Measurements from ENCODE around the gene SWI5. TPM values are rescaled to one million over a fixed set of nuclear protein-coding genes. Genes with fewer than 3 reads are reported as not detected.
A peak's percentile ranks its signal among the peaks of the same experiment; 100 is the strongest.

Gene SWI5
- total RNA-seq, 2 donors from 2014 or later = 33.4 to 46.9 TPM

DNA sequence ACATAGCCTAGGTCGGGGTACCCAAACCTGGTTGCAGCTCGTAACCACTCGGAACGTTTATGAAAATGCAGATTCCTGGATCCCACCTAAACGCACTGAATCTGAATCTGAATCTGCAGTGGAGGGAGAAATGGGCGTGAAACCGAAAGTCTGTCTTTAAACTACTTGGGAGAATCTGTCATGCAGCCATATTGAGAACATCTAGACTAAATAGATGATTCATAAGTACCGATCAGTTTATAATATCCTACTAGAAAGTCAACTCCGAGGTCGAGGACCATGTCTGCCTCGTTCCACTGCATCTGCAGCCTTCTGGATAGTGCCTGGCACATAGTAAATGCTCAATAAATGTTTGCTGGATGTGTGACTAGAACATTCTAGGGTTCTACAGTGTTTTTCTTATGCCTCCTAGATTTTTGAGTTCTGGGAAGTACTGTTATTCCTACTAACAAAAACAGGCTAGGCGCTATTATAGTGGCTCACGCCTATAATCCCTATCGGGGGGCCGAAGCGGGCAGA is 47.2 kb downstream of the SWI5 start:
- H3K4me3 Mint-ChIP-seq = peak overlapping the region; percentile 93
- peak overlapping the region; percentile 93 for H3K27ac ChIP-seq (ENCODE audit: low read depth, low read length)
- DNase-seq = no peak
- H3K27me3 Mint-ChIP-seq (ENCODE audit: insufficient read depth) = no peaks in the 10 kb centered on the region
- WGBS, 2 experiments (ENCODE audit: insufficient coverage in 1 of 2, insufficient read length in 1 of 2) = 32 to 34% methylated on average over 15 to 16 of the region's 16 CpGs
- peaks cover 17% of the 10 kb centered on the region for H3K36me3 ChIP-seq (ENCODE audit: control insufficient read depth, insufficient read depth, low read length)
- H3K36me3 Mint-ChIP-seq (ENCODE audit: low read depth) = peaks cover 23% of the 10 kb centered on the region
- peaks cover 5% of the 10 kb centered on the region for H3K4me1 Mint-ChIP-seq
- H3K9ac ChIP-seq (ENCODE audit: extremely low read depth, low read length, poor library complexity, severe bottlenecking) = peak overlapping the region; percentile 72
- no peaks in the 10 kb centered on the region for H3K27me3 ChIP-seq (ENCODE audit: control insufficient read depth, insufficient read depth, low read length, poor library complexity, severe bottlenecking)
- H3K4me3 ChIP-seq (ENCODE audit: low read length) = peak overlapping the region; percentile 95
- no peaks in the 10 kb centered on the region for H3K9me3 Mint-ChIP-seq
- no peaks in the 10 kb centered on the region for H3K4me1 ChIP-seq (ENCODE audit: control insufficient read depth, insufficient read depth, low read length)
- TF ChIP-seq, protein P1, sequence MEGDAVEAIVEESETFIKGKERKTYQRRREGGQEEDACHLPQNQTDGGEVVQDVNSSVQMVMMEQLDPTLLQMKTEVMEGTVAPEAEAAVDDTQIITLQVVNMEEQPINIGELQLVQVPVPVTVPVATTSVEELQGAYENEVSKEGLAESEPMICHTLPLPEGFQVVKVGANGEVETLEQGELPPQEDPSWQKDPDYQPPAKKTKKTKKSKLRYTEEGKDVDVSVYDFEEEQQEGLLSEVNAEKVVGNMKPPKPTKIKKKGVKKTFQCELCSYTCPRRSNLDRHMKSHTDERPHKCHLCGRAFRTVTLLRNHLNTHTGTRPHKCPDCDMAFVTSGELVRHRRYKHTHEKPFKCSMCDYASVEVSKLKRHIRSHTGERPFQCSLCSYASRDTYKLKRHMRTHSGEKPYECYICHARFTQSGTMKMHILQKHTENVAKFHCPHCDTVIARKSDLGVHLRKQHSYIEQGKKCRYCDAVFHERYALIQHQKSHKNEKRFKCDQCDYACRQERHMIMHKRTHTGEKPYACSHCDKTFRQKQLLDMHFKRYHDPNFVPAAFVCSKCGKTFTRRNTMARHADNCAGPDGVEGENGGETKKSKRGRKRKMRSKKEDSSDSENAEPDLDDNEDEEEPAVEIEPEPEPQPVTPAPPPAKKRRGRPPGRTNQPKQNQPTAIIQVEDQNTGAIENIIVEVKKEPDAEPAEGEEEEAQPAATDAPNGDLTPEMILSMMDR (conservative IDR thresholded peaks at IDR 0.05) = no peak
- H3K27ac Mint-ChIP-seq = peak overlapping the region; percentile 81
- H3K9me3 ChIP-seq (ENCODE audit: control insufficient read depth, low read length) = no peaks in the 10 kb centered on the region

DNA sequence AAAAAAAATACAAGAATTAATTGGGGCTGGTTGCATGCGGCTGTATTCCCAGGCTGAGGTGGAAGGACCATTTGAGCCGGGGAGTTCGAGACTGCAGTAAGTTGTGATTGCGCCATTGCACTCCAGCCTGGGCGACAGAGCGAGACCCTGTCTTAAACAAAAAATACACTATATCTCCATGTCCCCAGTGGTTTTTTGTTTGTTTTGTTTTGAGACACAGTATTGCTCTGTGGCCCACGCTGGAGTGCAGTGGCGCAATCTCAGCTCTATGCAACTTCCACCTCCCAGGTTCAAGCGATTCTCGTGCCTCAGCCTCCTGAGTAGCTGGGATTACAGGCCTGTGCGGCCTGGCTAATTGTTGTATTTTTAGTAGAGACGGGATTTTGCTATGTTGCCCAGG is 47.7 kb downstream of the SWI5 start:
- Histone ChIP-seq H3K36me3 (ENCODE audit: control insufficient read depth, insufficient read depth, low read length) (peaks cover 17% of the 10 kb centered on the region), H3K9me3 (ENCODE audit: control insufficient read depth, low read length) (no peaks in the 10 kb centered on the region), H3K27me3 (ENCODE audit: control insufficient read depth, insufficient read depth, low read length, poor library complexity, severe bottlenecking) (no peaks in the 10 kb centered on the region), H3K27ac (ENCODE audit: low read depth, low read length) (no peak overlapping the region), H3K9ac (ENCODE audit: extremely low read depth, low read length, poor library complexity, severe bottlenecking) (no peak overlapping the region), H3K4me1 (ENCODE audit: control insufficient read depth, insufficient read depth, low read length) (no peaks in the 10 kb centered on the region), H3K4me3 (ENCODE audit: low read length) (peak overlapping the region; percentile 95)
- Mint-ChIP-seq H3K36me3 (ENCODE audit: low read depth) (peaks cover 28% of the 10 kb centered on the region), H3K27ac (no peak overlapping the region), H3K9me3 (no peaks in the 10 kb centered on the region), H3K4me1 (peaks cover 10% of the 10 kb centered on the region), H3K4me3 (peak overlapping the region; percentile 93), H3K27me3 (ENCODE audit: insufficient read depth) (no peaks in the 10 kb centered on the region)
- TF ChIP-seq, protein P1 (conservative IDR thresholded peaks at IDR 0.05) = no peak
- no peak for DNase-seq
- 89 to 96% methylated on average over 8 to 12 of the region's 12 CpGs for WGBS, 2 experiments (ENCODE audit: insufficient coverage in 1 of 2, insufficient read length in 1 of 2)

DNA sequence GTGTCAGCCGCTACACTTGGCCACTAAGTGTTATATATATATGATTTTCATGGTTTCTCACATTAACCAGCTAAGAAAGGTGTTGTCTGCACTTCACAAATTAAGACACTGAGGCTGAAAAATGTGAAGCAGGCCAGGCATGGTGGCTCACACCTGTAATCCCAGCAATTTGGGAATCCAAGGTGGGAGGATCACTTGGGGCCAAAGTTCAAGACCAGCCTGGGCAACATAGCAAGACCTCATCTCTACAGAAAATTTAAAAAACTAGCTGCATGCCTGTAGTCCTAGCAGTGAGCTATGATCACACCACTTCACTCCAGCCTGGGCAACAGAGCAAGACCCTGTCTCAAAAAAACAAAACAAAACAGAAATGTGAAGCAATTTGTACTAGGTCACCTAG is 48.3 kb downstream of the SWI5 start:
- Mint-ChIP-seq H3K4me3 (peak overlapping the region; percentile 93), H3K27me3 (ENCODE audit: insufficient read depth) (no peaks in the 10 kb centered on the region), H3K4me1 (peaks cover 10% of the 10 kb centered on the region), H3K9me3 (no peaks in the 10 kb centered on the region), H3K27ac (no peak overlapping the region), H3K36me3 (ENCODE audit: low read depth) (peaks cover 28% of the 10 kb centered on the region)
- Histone ChIP-seq H3K4me1 (ENCODE audit: control insufficient read depth, insufficient read depth, low read length) (no peaks in the 10 kb centered on the region), H3K9me3 (ENCODE audit: control insufficient read depth, low read length) (no peaks in the 10 kb centered on the region), H3K36me3 (ENCODE audit: control insufficient read depth, insufficient read depth, low read length) (peaks cover 17% of the 10 kb centered on the region), H3K27ac (ENCODE audit: low read depth, low read length) (no peak overlapping the region), H3K27me3 (ENCODE audit: control insufficient read depth, insufficient read depth, low read length, poor library complexity, severe bottlenecking) (no peaks in the 10 kb centered on the region), H3K9ac (ENCODE audit: extremely low read depth, low read length, poor library complexity, severe bottlenecking) (no peak overlapping the region), H3K4me3 (ENCODE audit: low read length) (no peak overlapping the region)
- 86% methylated on average over 1 of the region's 1 CpG; no CpG with 5 or more reads in 1 of the 2 experiments for WGBS, 2 experiments (ENCODE audit: insufficient coverage in 1 of 2, insufficient read length in 1 of 2)
- TF ChIP-seq, protein P1 (conservative IDR thresholded peaks at IDR 0.05) = no peak
- no peak for DNase-seq
